H9 (cell line): ENCODE measurements around the gene PALD1. TPM values are rescaled to one million over a fixed set of nuclear protein-coding genes. Genes with fewer than 3 reads are reported as not detected.

ENCODE experiments used
- DNase-seq: peaks from one replicate; pipeline ENCODE4 v3.0.0-alpha.2; 2017
- H2AFZ ChIP-seq: one replicate; pipeline ENCODE4 v1.6.1; 2013; ENCODE audit warnings: mild to moderate bottlenecking, low read length, control low read depth, moderate library complexity
- H2AK5ac ChIP-seq: 2 replicates; pipeline ENCODE4 v1.6.1; 2013; ENCODE audit warnings: low read length, control low read depth, mixed read lengths; ENCODE audit not compliant: insufficient read length
- H2BK120ac ChIP-seq: one replicate; pipeline ENCODE4 v1.6.1; 2013; ENCODE audit warnings: low read depth, mild to moderate bottlenecking, low read length, control low read depth, inconsistent platforms; ENCODE audit not compliant: poor library complexity, severe bottlenecking
- H2BK12ac ChIP-seq: 2 replicates; pipeline ENCODE4 v1.6.1; 2013; ENCODE audit warnings: low read length, control low read depth, mixed read lengths, low read depth; ENCODE audit not compliant: insufficient read length
- H2BK15ac ChIP-seq: 2 replicates; pipeline ENCODE4 v1.6.1; 2013; ENCODE audit warnings: low read depth, low read length, control low read depth
- H2BK20ac ChIP-seq: one replicate; pipeline ENCODE4 v1.6.1; 2013; ENCODE audit warnings: low read depth, mild to moderate bottlenecking, low read length, control low read depth, inconsistent platforms; ENCODE audit not compliant: poor library complexity, severe bottlenecking
- H2BK5ac ChIP-seq: 2 replicates; pipeline ENCODE4 v1.6.1; 2013; ENCODE audit warnings: low read length, control low read depth, mixed read lengths; ENCODE audit not compliant: insufficient read length
- H3K14ac ChIP-seq: 2 replicates; pipeline ENCODE4 v1.6.1; 2013; ENCODE audit warnings: low read length, control low read depth; ENCODE audit not compliant: insufficient read depth
- H3K18ac ChIP-seq: 2 replicates; pipeline ENCODE4 v1.6.1; 2013; ENCODE audit warnings: low read depth, mild to moderate bottlenecking, mixed read lengths, low read length, control low read depth; ENCODE audit not compliant: insufficient read length
- H3K23ac ChIP-seq: 2 replicates; pipeline ENCODE4 v1.6.1; 2013; ENCODE audit warnings: low read length, control low read depth, mixed read lengths, low read depth; ENCODE audit not compliant: insufficient read length
- H3K23me2 ChIP-seq: 2 replicates; pipeline ENCODE4 v1.6.1; 2013; ENCODE audit warnings: low read depth, mild to moderate bottlenecking, mixed read lengths, low read length, control low read depth; ENCODE audit not compliant: insufficient read length, poor library complexity, severe bottlenecking
- H3K27ac ChIP-seq: 2 replicates; pipeline ENCODE4 v1.5.1; 2013; ENCODE audit warnings: low read length, control low read depth, mixed read lengths, low read depth; ENCODE audit not compliant: insufficient read length
- H3K27me3 ChIP-seq: 2 replicates; pipeline ENCODE4 v1.6.1; 2013; ENCODE audit warnings: low read length, control low read depth, inconsistent platforms; ENCODE audit not compliant: insufficient read depth
- H3K4ac ChIP-seq: 2 replicates; pipeline ENCODE4 v1.6.1; 2013; ENCODE audit warnings: low read depth, mild to moderate bottlenecking, control low read depth, inconsistent platforms, low read length, moderate library complexity
- H3K4me1 ChIP-seq: 2 replicates; pipeline ENCODE4 v1.6.1; 2013; ENCODE audit warnings: low read length, control low read depth, inconsistent platforms; ENCODE audit not compliant: insufficient read depth
- H3K4me2 ChIP-seq: 2 replicates; pipeline ENCODE4 v1.6.1; 2013; ENCODE audit warnings: low read length, control low read depth, mixed read lengths; ENCODE audit not compliant: insufficient read length, insufficient read depth
- H3K56ac ChIP-seq: 2 replicates; pipeline ENCODE4 v1.6.1; 2013; ENCODE audit warnings: low read depth, mild to moderate bottlenecking, mixed read lengths, low read length, control low read depth; ENCODE audit not compliant: insufficient read length
- H3K79me1 ChIP-seq: 2 replicates; pipeline ENCODE4 v1.6.1; 2013; ENCODE audit warnings: low read depth, mild to moderate bottlenecking, moderate library complexity, low read length, control low read depth, inconsistent platforms; ENCODE audit not compliant: insufficient read depth, poor library complexity, severe bottlenecking
- H3K79me2 ChIP-seq: 2 replicates; pipeline ENCODE4 v1.6.1; 2013; ENCODE audit warnings: low read length, control low read depth, inconsistent platforms; ENCODE audit not compliant: insufficient read depth
- H3K9ac ChIP-seq: 2 replicates; pipeline ENCODE4 v1.6.1; 2013; ENCODE audit warnings: low read length, control low read depth, mixed read lengths; ENCODE audit not compliant: insufficient read length; ENCODE audit errors: extremely low read depth
- H3K9me3 ChIP-seq: one replicate; pipeline ENCODE4 v1.6.1; 2013; ENCODE audit warnings: low read depth, low read length, inconsistent platforms; ENCODE audit not compliant: control insufficient read depth
- H3T11ph ChIP-seq: one replicate; pipeline ENCODE4 v1.6.1; 2013; ENCODE audit warnings: mild to moderate bottlenecking, low read length, control low read depth, inconsistent platforms
- H4K20me1 ChIP-seq: one replicate; pipeline ENCODE4 v1.6.1; 2013; ENCODE audit not compliant: control insufficient read depth, insufficient read length, insufficient read depth
- H4K5ac ChIP-seq: 2 replicates; pipeline ENCODE4 v1.6.1; 2013; ENCODE audit warnings: low read depth, mild to moderate bottlenecking, mixed read lengths, low read length, control low read depth; ENCODE audit not compliant: insufficient read length
- H4K8ac ChIP-seq: replicated peaks from 2 replicates; pipeline ENCODE4 v1.6.1; 2013; ENCODE audit warnings: low read length, control low read depth, mixed read lengths, low read depth; ENCODE audit not compliant: insufficient read length
- H4K91ac ChIP-seq: 2 replicates; pipeline ENCODE4 v1.6.1; 2013; ENCODE audit warnings: low read depth, mild to moderate bottlenecking, moderate library complexity, mixed read lengths, low read length, control low read depth; ENCODE audit not compliant: insufficient read length
- H3K27ac Mint-ChIP-seq, 3 experiments: 2 replicates in 2 of 3; 3 replicates in 1 of 3; pipeline ENCODE4 v1.8.0; 2020 to 2021; ENCODE audit warnings: mixed read lengths in 3 of 3, mild to moderate bottlenecking in 1 of 3, moderate library complexity in 1 of 3
- H3K27me3 Mint-ChIP-seq: 2 replicates; pipeline ENCODE4 v1.8.0; 2021; ENCODE audit warnings: low read depth, mild to moderate bottlenecking, moderate library complexity, mixed read lengths
- H3K36me3 Mint-ChIP-seq, 3 experiments: 2 replicates in 2 of 3; 3 replicates in 1 of 3; pipeline ENCODE4 v1.8.0; 2020 to 2021; ENCODE audit warnings: low read depth in 3 of 3, mixed read lengths in 3 of 3; ENCODE audit not compliant: insufficient read depth in 1 of 3
- H3K4me1 Mint-ChIP-seq, 2 experiments: 2 replicates each; pipeline ENCODE4 v1.8.0; 2020; ENCODE audit warnings: mixed read lengths in 2 of 2
- H3K4me3 Mint-ChIP-seq, 2 experiments: 2 replicates in 1 of 2; 3 replicates in 1 of 2; pipeline ENCODE4 v1.8.0; 2020 to 2021; ENCODE audit warnings: mild to moderate bottlenecking in 2 of 2, mixed read lengths in 2 of 2, moderate library complexity in 1 of 2
- H3K9me3 Mint-ChIP-seq, 2 experiments: 2 replicates in 1 of 2; 3 replicates in 1 of 2; pipeline ENCODE4 v1.8.0; 2020; ENCODE audit warnings: mild to moderate bottlenecking in 2 of 2, mixed read lengths in 2 of 2, moderate library complexity in 1 of 2
- CTCF ChIP-seq: fragments of 200-600 bp; sonication (generic); conservative IDR thresholded peaks from 3 replicates; pipeline ENCODE4 v1.8.0; 2021; ENCODE audit warnings: antibody characterized with exemption, mild to moderate bottlenecking
- WGBS: extraction: QIAGEN DNeasy Blood & Tissue Kit; methylation state at CpG from one replicate; pipeline ENCODE4 v1.1.7; 2013; ENCODE audit warnings: missing lambda C conversion rate, low lambda C conversion rate, mixed read lengths; ENCODE audit not compliant: insufficient read length; ENCODE audit errors: extremely low coverage; 5-methylcytosine and 5-hydroxymethylcytosine counted together
- total RNA-seq: library from RNA; stranded (reverse); gene quantifications from 2 replicates; pipeline ENCODE4 v1.2.1, GENCODE V29; 2021

The PALD1 gene
- total RNA-seq, 1 experiment from 2014 or later: 21.1 TPM

DNA sequence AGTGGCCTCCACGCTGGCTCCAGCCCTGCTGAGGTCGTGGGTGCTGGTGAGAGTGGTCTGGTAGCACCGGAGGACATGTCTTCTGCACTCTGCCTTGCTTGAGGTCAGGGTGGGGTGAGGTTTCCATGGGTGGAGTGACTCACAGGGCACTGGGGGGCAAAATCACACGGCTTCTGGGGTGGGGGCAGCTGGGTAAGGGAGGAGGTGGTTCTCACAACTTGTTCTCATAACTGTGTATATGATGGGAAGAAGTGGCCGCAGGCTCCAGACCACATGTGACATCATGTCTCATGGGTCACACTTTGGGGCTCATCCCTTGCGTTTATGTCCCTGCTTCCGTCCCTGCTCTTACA is 124.9 kb downstream of the PALD1 start:
- Histone ChIP-seq H4K8ac (no peak overlapping the region), H3K9me3 (no peaks in the 10 kb centered on the region), H2BK5ac (no peak overlapping the region), H2BK15ac (no peak overlapping the region), H3K4ac (no peak overlapping the region), H3K27me3 (no peaks in the 10 kb centered on the region), H2BK12ac (no peak overlapping the region), H3K23me2 (no peaks in the 10 kb centered on the region), H3K27ac (no peak overlapping the region), H3K79me2 (no peaks in the 10 kb centered on the region), H4K5ac (no peak overlapping the region), H2BK120ac (no peak overlapping the region), H3K4me2 (no peak overlapping the region), H3K23ac (no peak overlapping the region), H2BK20ac (no peak overlapping the region), H2AK5ac (no peak overlapping the region), H3K18ac (no peak overlapping the region), H3K4me1 (no peaks in the 10 kb centered on the region), H3K79me1 (no peaks in the 10 kb centered on the region), H2AFZ (no peak overlapping the region), H3T11ph (no peak overlapping the region), H3K14ac (no peak overlapping the region), H4K91ac (no peak overlapping the region), H3K56ac (no peak overlapping the region), H4K20me1 (peaks cover 3% of the 10 kb centered on the region), H3K9ac (no peak overlapping the region)
- Mint-ChIP-seq H3K4me3 (no peak overlapping the region), H3K36me3 (no peaks in the 10 kb centered on the region; a peak in 1 of 7 replicates), H3K27me3 (no peaks in the 10 kb centered on the region), H3K9me3 (peaks cover 0 to 1% of the 10 kb centered on the region in 2 experiments; a peak in 1 of 5 replicates), H3K4me1 (no peaks in the 10 kb centered on the region; a peak in 1 of 4 replicates), H3K27ac (no peak overlapping the region)
- no peak for TF ChIP-seq CTCF
- DNase-seq: no peak
- WGBS: no CpG with 5 or more reads among the region's 7 CpGs
